Measurements from ENCODE around the gene SLC5A3.
A peak's percentile ranks its signal among the peaks of the same experiment; 100 is the strongest.

Gene SLC5A3

GRCh38 chr21:34027721-34028461 lies 45.5 kb upstream of the SLC5A3 start:
- H3F3A ChIP-seq (ENCODE audit: insufficient read depth): no peaks in the 10 kb centered on the region
- H3K36me3 ChIP-seq (ENCODE audit: low read length): no peaks in the 10 kb centered on the region
- H4K20me1 ChIP-seq (ENCODE audit: low read depth, low read length): no peaks in the 10 kb centered on the region
- no peaks in the 10 kb centered on the region for H3K27me3 ChIP-seq (ENCODE audit: low read length)
- H3K4me2 ChIP-seq (ENCODE audit: low read depth, low read length, poor library complexity, severe bottlenecking): no peak overlapping the region
- H3K9ac ChIP-seq (ENCODE audit: low read length): no peak overlapping the region
- H3K9me3 ChIP-seq (ENCODE audit: insufficient read depth, low read length): no peaks in the 10 kb centered on the region
- H3K27ac ChIP-seq (ENCODE audit: low read depth, low read length): no peak overlapping the region
- no peak overlapping the region for H3K4me3 ChIP-seq (ENCODE audit: insufficient read depth, low read length, poor library complexity, severe bottlenecking)
- no peaks in the 10 kb centered on the region for H3K9me2 ChIP-seq (replicated peaks; ENCODE audit: insufficient read depth, low read length)
- H2AFZ ChIP-seq (ENCODE audit: low read depth, low read length, severe bottlenecking): no peak overlapping the region
- no peaks in the 10 kb centered on the region for H3K79me2 ChIP-seq (ENCODE audit: insufficient read depth, low read length)
- TF ChIP-seq EZH2phosphoT487 (conservative IDR thresholded peaks at IDR 0.05; ENCODE audit: low read length): no peak
- TF ChIP-seq, protein P1, sequence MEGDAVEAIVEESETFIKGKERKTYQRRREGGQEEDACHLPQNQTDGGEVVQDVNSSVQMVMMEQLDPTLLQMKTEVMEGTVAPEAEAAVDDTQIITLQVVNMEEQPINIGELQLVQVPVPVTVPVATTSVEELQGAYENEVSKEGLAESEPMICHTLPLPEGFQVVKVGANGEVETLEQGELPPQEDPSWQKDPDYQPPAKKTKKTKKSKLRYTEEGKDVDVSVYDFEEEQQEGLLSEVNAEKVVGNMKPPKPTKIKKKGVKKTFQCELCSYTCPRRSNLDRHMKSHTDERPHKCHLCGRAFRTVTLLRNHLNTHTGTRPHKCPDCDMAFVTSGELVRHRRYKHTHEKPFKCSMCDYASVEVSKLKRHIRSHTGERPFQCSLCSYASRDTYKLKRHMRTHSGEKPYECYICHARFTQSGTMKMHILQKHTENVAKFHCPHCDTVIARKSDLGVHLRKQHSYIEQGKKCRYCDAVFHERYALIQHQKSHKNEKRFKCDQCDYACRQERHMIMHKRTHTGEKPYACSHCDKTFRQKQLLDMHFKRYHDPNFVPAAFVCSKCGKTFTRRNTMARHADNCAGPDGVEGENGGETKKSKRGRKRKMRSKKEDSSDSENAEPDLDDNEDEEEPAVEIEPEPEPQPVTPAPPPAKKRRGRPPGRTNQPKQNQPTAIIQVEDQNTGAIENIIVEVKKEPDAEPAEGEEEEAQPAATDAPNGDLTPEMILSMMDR (IDR thresholded peaks at IDR 0.05; ENCODE audit: insufficient read depth, low read length, poor library complexity, severe bottlenecking): no peak

DNA sequence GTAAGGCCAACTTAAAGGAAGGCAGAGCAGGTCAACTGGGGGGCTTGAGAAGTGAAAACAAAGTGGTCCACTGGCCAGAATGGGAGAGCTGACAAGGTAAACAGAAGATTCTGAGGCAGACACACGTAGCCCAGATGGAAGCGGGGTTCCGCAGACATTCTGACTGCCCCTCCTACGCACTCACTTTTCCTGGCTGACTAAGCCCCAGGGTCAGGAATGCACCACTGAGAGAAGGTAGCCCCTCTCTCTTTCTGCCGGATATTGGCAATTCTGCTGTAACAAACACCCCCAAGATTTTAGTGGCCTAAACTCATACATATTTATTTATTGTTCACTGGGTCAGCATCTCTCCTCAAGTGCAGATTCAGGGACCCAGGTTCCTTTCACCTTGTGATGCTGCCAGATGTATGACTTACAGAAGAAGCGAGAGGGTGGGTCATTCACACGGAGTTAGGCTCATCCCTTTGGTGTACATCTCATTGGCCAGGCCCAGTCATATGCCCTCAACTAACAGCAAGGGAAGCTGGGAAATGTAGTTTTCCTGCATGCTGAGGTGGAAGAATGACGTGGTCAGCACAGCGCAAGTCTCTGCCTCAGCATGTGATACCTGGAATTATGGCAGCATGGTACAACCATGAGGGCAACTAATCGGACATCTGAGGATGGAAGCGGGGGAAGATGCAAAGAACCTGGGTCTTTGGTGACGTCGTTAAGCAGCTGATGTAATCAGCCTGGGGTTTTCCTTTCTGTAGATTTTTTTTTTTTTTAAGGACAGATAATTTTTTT lies 43.4 kb upstream of the SLC5A3 start:
- Histone ChIP-seq H3K9ac (ENCODE audit: low read length) (no peak overlapping the region), H2AFZ (ENCODE audit: low read depth, low read length, severe bottlenecking) (peak overlapping the region; percentile 83), H3K9me3 (ENCODE audit: insufficient read depth, low read length) (no peaks in the 10 kb centered on the region), H3K27me3 (ENCODE audit: low read length) (no peaks in the 10 kb centered on the region), H3K27ac (ENCODE audit: low read depth, low read length) (no peak overlapping the region), H4K20me1 (ENCODE audit: low read depth, low read length) (no peaks in the 10 kb centered on the region), H3K4me2 (ENCODE audit: low read depth, low read length, poor library complexity, severe bottlenecking) (peak overlapping the region; percentile 40), H3K9me2 (replicated peaks; ENCODE audit: insufficient read depth, low read length) (no peaks in the 10 kb centered on the region), H3K79me2 (ENCODE audit: insufficient read depth, low read length) (no peaks in the 10 kb centered on the region), H3K4me3 (ENCODE audit: insufficient read depth, low read length, poor library complexity, severe bottlenecking) (no peak overlapping the region), H3F3A (ENCODE audit: insufficient read depth) (no peaks in the 10 kb centered on the region), H3K36me3 (ENCODE audit: low read length) (no peaks in the 10 kb centered on the region)
- TF ChIP-seq, protein P1 (IDR thresholded peaks at IDR 0.05; ENCODE audit: insufficient read depth, low read length, poor library complexity, severe bottlenecking): no peak
- TF ChIP-seq EZH2phosphoT487 (conservative IDR thresholded peaks at IDR 0.05; ENCODE audit: low read length): no peak

- H3K79me2 ChIP-seq (ENCODE audit: insufficient read depth, low read length): no peaks in the 10 kb centered on the region
- no peak overlapping the region for H3K4me3 ChIP-seq (ENCODE audit: insufficient read depth, low read length, poor library complexity, severe bottlenecking)
- H4K20me1 ChIP-seq (ENCODE audit: low read depth, low read length): no peaks in the 10 kb centered on the region
- H3K27me3 ChIP-seq (ENCODE audit: low read length): no peaks in the 10 kb centered on the region
- H3K36me3 ChIP-seq (ENCODE audit: low read length): no peaks in the 10 kb centered on the region
- H3K4me2 ChIP-seq (ENCODE audit: low read depth, low read length, poor library complexity, severe bottlenecking): no peak overlapping the region
- TF ChIP-seq, protein P1 (IDR thresholded peaks at IDR 0.05; ENCODE audit: insufficient read depth, low read length, poor library complexity, severe bottlenecking): no peak
- no peak for TF ChIP-seq EZH2phosphoT487 (conservative IDR thresholded peaks at IDR 0.05; ENCODE audit: low read length)
- H3K9me2 ChIP-seq (replicated peaks; ENCODE audit: insufficient read depth, low read length): no peaks in the 10 kb centered on the region
- no peak overlapping the region for H3K9ac ChIP-seq (ENCODE audit: low read length)
- H3F3A ChIP-seq (ENCODE audit: insufficient read depth): no peaks in the 10 kb centered on the region
- H3K27ac ChIP-seq (ENCODE audit: low read depth, low read length): no peak overlapping the region
- H2AFZ ChIP-seq (ENCODE audit: low read depth, low read length, severe bottlenecking): no peak overlapping the region
- H3K9me3 ChIP-seq (ENCODE audit: insufficient read depth, low read length): no peaks in the 10 kb centered on the region
These were observed 41.5 kb upstream of the SLC5A3 start for GRCh38 chr21:34031835-34032370.

Data from SU-DHL-6 (cell line).